Heart left ventricle (tissue), 13 donors: ENCODE measurements around the gene DOK7.
"Not testable (repeated sequence)": the region's sequence is repeated elsewhere in the genome, so short reads cannot be mapped to it uniquely, and the experiment has no call there.

ENCODE experiments used
- POLR2A ChIP-seq, 2 donors: fragments of 450-650 bp; IDR thresholded peaks; one replicate each; pipeline ENCODE4 v1.6.1; 2017; ENCODE audit warnings: antibody characterized with exemption in 2 of 2, mild to moderate bottlenecking in 2 of 2, moderate library complexity in 2 of 2
- TF ChIP-seq, protein P1 (sequence below), 12 donors: fragments of 200-600 bp; sonication (generic) in 4 of 12; IDR thresholded peaks; one replicate each; pipeline versions ENCODE4 v1.5.0 to v1.8.0; 2018 to 2022; ENCODE audit warnings: antibody characterized with exemption in 12 of 12, mild to moderate bottlenecking in 5 of 12
- donor health status: ischemic (EF 13 %, LVEDD 7.1; RV severe dilation, severe dysfunction).
- donor health status: DM: no; HTN: yes; CAD: no.
- donor health status: DM: no; HTN: no; CAD: no.
- donor health status: ischemic (EF 25% LVEDD 6.9; RV normal size, moderate dysfunction).
- donor health status: ischemic (EF 25% LVEDD 5.7; RV mildly dilated, moderate dysfunction).
- donor health status: ischemic (EF 35%, LVEDD 5.7; RV mildly dilated, moderate dysfunction).
- donor health status: nonischemic (EF 11% LVEDD 7.7; RV severe dilation, severe dysfunction).
- donor health status: DM: yes; HTN: yes; CAD: no.
- donor health status: PGD.
- donor health status: ischemic (EF 29% LVEDD 5.4; RV normal size, mild dysfunction).
- donor health status: nonischemic (EF 23%, LVEDD 6.1; RV moderate dilation, normal function).

- TF ChIP-seq, protein P1, sequence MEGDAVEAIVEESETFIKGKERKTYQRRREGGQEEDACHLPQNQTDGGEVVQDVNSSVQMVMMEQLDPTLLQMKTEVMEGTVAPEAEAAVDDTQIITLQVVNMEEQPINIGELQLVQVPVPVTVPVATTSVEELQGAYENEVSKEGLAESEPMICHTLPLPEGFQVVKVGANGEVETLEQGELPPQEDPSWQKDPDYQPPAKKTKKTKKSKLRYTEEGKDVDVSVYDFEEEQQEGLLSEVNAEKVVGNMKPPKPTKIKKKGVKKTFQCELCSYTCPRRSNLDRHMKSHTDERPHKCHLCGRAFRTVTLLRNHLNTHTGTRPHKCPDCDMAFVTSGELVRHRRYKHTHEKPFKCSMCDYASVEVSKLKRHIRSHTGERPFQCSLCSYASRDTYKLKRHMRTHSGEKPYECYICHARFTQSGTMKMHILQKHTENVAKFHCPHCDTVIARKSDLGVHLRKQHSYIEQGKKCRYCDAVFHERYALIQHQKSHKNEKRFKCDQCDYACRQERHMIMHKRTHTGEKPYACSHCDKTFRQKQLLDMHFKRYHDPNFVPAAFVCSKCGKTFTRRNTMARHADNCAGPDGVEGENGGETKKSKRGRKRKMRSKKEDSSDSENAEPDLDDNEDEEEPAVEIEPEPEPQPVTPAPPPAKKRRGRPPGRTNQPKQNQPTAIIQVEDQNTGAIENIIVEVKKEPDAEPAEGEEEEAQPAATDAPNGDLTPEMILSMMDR (IDR thresholded peaks at IDR 0.05): not testable (repeated sequence)
- not testable (repeated sequence) for TF ChIP-seq POLR2A (IDR thresholded peaks at IDR 0.05)
Observed at GRCh38 chr4:3538906-3539305, 75.8 kb downstream of the DOK7 start.
